ENCODE data around the gene KCNQ1. TPM values are rescaled to one million over a fixed set of nuclear protein-coding genes. Genes with fewer than 3 reads are reported as not detected.

KCNQ1 gene
- total RNA-seq, 2 donors from 2014 or later = 38.9 to 46.1 TPM

GRCh38 chr11:2523821-2524391, 79.1 kb downstream of the KCNQ1 start:
- no peak overlapping the region for H3K4me3 ChIP-seq
- intact Hi-C loops (cut with DNase I) = loop anchor here (10.0 kb wide), 1 partner anchor 219 kb away; the partner anchor contains the start of genes C11orf21 and TSPAN32
- no peaks in the 10 kb centered on the region for H3K27me3 ChIP-seq
- ATAC-seq = no peak
- 67 to 94% methylated on average over 3 to 18 of the region's 18 CpGs for WGBS, 2 donors
- no peaks in the 10 kb centered on the region for H3K9me3 ChIP-seq
- peaks cover 28% of the 10 kb centered on the region for H3K4me1 ChIP-seq
- no peaks in the 10 kb centered on the region for H3K36me3 ChIP-seq (replicated peaks in 1 of 2; ENCODE audit: insufficient read depth in 1 of 2, low read depth in 2 of 2)
- peak in 2 of 4 donors; percentile 5 to 9 for DNase-seq
- TF ChIP-seq POLR2A (IDR thresholded peaks at IDR 0.05) (no peak), CTCF (IDR thresholded peaks at IDR 0.05) (no peak)
- H3K27ac ChIP-seq = no peak overlapping the region

GRCh38 chr11:2524446-2525165, 79.8 kb downstream of the KCNQ1 start:
- ATAC-seq (no peak), DNase-seq (peak in 3 of 4 donors; percentile 5 to 10 (median 9))
- 56 to 79% methylated on average over 6 to 15 of the region's 15 CpGs for WGBS, 2 donors
- Histone ChIP-seq H3K4me1 (peaks cover 28% of the 10 kb centered on the region), H3K27ac (no peak overlapping the region), H3K27me3 (no peaks in the 10 kb centered on the region), H3K4me3 (no peak overlapping the region), H3K36me3 (replicated peaks in 1 of 2; ENCODE audit: insufficient read depth in 1 of 2, low read depth in 2 of 2) (no peaks in the 10 kb centered on the region), H3K9me3 (no peaks in the 10 kb centered on the region)
- intact Hi-C loops (cut with DNase I) = loop anchor here (10.0 kb wide), 1 partner anchor 220 kb away; the partner anchor contains the start of genes C11orf21 and TSPAN32
- TF ChIP-seq POLR2A (IDR thresholded peaks at IDR 0.05) (no peak), CTCF (IDR thresholded peaks at IDR 0.05) (no peak)

- Histone ChIP-seq H3K27ac (no peak overlapping the region), H3K9me3 (no peaks in the 10 kb centered on the region), H3K27me3 (no peaks in the 10 kb centered on the region), H3K4me3 (no peak overlapping the region), H3K36me3 (replicated peaks in 1 of 2; ENCODE audit: insufficient read depth in 1 of 2, low read depth in 2 of 2) (no peaks in the 10 kb centered on the region), H3K4me1 (peaks cover 28% of the 10 kb centered on the region)
- DNase-seq (peak in 3 of 4 donors; percentile 14 to 62 (median 53)), ATAC-seq (no peak)
- 73 to 78% methylated on average over 8 to 17 of the region's 17 CpGs for WGBS, 2 donors
- TF ChIP-seq POLR2A (IDR thresholded peaks at IDR 0.05) = no peak
- no peak for TF ChIP-seq CTCF (IDR thresholded peaks at IDR 0.05)
- intact Hi-C loops (cut with DNase I) = loop anchor here (10.0 kb wide), 1 partner anchor 221 kb away; the partner anchor contains the start of genes C11orf21 and TSPAN32
These were observed 80.5 kb downstream of the KCNQ1 start for GRCh38 chr11:2525166-2525861.

GRCh38 chr11:2525941-2526807, 81.4 kb downstream of the KCNQ1 start:
- Histone ChIP-seq H3K27me3 (no peaks in the 10 kb centered on the region), H3K9me3 (no peaks in the 10 kb centered on the region), H3K27ac (peak overlapping the region in 2 of 4 donors; percentile 28 to 59), H3K36me3 (replicated peaks in 1 of 2; ENCODE audit: insufficient read depth in 1 of 2, low read depth in 2 of 2) (no peaks in the 10 kb centered on the region), H3K4me1 (peaks cover 28% of the 10 kb centered on the region), H3K4me3 (no peak overlapping the region)
- no peak for TF ChIP-seq CTCF (IDR thresholded peaks at IDR 0.05)
- TF ChIP-seq POLR2A (IDR thresholded peaks at IDR 0.05) = no peak
- 78 to 89% methylated on average over 15 of the region's 15 CpGs for WGBS, 2 donors
- ATAC-seq (no peak), DNase-seq (peak in 3 of 4 donors; percentile 5 to 12 (median 11))
- intact Hi-C loops (cut with DNase I) = loop anchor here (10.0 kb wide), 1 partner anchor 221 kb away; the partner anchor contains the start of genes C11orf21 and TSPAN32

All from body of pancreas (tissue), 4 donors.